GM19438 (cell line): ENCODE measurements around the gene MYO10.
"Not testable (repeated sequence)": the region's sequence is repeated elsewhere in the genome, so short reads cannot be mapped to it uniquely, and the experiment has no call there.

Experiments
- ATAC-seq: cut with Tn5 transposase; IDR thresholded peaks from one replicate; pipeline ENCODE4 v1.9.1; 2021; ENCODE audit warnings: low read depth; ENCODE audit not compliant: unreplicated experiment

MYO10 gene

DNA sequence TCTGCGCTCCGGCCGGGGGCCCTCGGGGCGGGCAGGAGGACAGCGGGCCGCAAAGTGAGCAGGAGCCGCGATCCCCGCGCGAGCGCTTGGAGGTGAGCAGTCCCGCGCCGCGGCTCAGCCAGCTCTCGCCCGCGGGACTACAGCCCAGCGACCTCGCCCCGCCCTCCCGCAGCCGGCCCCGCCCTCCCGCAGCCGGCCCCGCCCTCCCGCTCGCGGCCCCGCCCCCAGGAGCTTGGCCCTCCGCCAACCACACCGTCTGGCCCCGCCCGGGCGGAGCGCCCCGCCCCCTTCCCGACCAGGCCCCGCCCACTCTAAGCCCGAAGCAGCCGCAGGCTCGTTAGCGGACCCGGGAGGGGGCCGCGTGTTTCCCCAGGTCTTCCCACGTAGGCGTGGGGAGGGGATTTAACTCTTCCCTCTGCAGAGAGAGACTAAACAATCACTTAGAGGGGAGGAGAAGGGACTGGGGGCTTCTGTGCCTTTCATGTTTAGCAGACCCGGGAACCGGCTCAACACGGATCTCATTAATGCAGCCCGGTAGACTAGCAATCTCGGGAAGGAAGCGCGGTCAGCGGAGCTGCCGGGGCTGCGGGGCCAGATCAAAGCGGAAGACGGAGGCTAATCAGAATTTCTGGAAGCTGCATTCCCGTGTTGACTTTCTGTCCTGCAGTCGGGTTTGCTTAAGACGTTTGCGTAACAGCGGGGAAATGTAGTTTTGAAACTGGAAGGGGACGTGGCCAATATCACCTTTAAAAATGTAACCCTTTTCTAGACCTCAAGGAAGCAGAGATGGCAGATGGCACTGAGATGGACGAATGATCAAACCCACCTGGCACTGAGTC, at the start of gene MYO10:
TSS of gene MYO10 (minus strand) at position 139 of the 839 bp plus-strand sequence. CDS start 480 bp downstream, outside the sequence.
- peak; percentile 65 for ATAC-seq

DNA sequence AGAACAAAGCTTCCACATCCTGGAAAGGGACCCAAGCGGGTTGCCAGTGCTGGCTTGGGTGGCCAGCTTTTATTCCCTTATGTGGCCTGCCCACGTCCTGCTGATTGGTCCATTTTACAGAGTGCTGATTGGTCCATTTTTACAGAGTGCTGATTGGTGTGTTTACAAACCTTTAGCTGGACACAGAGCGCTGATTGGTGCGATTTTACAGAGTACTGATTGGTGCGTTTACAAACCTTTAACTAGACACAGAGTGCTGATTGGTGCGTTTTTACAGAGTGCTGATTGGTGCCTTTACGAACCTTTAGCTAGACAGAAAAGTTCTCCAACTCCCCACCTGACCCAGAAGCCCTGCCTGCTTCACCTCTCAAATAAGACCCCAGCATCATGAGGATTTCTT, 49.2 kb upstream of the MYO10 start:
- not testable (repeated sequence) for ATAC-seq

DNA sequence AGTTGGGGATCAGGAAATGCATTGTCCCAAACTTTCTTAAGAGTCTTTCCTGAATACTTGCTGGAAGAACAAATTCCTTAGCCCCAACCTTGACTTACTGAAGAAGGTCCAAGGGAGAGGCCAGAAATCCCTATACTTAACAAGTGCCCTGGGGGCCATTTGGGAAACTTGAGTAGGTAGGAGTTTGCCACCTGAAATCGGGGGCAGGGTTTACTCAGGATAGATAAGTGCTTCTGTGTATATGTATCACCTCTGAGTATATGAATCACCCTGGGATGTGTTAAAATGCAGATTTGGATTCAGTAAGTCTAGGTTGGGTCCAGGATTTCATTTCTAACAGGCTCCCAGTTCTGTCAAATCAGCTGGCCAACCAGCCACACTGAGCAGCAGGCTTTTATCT, 47.9 kb upstream of the MYO10 start:
- no peak for ATAC-seq

DNA sequence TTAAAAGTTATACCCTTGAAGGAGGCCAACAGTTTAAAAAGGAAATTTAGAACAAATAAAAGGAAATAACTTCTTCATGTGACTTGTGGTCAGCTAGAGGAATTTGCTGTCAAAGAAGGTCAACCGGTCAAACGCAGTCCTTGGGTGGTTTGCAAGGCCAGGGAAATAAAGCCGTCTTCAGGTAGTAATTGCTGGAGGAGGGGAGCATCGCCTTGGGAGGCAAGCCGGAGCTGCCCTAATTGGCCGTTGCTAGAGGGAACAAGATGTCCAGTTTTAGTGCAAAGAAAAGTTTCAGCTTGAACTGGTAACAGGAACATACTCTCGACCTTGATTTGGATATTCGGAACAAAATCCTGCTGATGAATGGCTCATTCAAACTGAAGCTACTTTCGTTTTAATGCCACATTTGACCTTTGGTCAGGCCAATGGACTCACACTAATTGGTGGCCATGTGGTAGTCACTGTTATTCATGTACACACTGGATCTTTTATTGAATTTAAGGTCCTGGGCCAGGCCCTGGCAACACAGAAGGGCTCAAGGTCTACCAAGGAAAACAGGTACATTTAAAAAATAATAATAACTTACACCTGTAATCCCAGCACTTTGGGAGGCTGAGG, 47.0 kb upstream of the MYO10 start:
- ATAC-seq, result no peak

DNA sequence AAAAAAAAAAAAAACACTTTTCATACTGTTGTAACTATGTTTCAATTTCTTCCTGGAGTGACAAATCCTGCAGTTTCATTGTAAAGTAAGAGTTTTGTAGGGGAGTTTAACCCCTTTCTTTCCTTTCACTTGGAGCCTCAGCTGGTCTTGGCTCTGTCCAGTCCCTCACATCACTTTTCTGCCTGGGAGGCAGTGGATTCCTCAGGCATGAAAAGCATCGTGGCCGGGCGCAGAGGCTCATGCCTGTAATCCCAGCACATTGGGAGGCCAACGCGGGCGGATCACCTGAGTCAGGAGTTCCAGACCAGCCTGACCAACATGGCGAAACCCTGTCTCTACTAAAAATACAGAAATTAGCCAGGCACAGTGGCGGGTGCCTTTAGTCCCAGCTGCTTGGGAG, 45.6 kb upstream of the MYO10 start:
- no peak for ATAC-seq

DNA sequence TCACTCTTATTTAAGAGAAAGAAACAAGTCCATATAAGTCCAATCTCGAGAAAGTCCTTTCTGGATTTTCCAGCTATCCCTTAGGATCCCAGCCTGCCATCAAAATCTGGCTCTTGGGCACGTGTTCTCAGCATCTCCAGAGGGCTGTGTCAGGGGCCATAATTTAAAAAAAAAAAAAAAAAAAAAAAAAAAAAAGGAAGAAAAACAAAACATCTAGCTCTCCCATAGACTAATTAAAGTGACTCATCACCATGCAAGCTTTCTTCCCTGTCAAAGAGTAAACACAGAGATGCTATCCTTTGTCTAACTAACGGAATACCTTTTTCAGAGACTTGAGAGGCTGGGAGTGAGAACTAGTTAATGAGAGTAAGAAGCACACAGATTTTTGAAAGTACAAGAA, 44.9 kb upstream of the MYO10 start:
- no peak for ATAC-seq

DNA sequence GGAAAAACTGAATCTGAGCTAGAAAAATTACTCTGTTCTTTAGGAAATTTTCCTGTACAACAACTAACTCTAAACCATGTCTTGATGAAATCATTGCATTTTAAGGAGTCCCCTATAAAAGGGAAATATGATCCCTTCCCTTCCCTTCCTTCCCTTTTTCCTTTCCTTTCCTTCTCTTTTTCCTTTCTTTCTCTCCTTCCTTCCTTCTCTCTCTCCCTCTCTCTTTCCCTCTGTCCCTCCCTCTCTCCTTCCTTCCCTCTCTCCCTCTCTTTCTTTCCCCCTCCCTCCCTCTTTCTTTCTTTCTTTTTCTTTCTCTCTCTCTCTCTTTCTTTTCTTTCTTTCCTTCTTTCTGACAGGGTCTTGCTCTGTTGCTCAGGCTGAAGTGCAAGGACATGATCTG, 42.2 kb upstream of the MYO10 start:
- no peak for ATAC-seq

DNA sequence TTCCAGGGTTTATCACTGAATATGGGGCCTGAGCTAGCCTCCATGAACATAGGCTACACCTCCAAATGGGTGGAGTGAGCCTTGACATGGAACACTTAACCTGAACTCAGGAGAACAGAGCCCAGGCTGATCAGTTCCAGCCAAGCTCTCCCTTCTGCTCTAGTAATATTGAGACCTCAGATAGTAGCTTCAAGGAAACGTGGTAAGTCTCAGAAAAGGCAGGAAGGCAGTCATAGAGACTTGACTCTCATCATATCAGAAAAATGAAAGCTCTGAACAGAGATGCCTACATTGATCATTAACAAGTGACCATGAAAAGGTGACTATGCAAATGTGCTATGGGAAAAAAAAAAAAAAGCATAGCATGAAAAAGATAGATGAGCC, 40.5 kb upstream of the MYO10 start:
- peak; percentile 81 for ATAC-seq

DNA sequence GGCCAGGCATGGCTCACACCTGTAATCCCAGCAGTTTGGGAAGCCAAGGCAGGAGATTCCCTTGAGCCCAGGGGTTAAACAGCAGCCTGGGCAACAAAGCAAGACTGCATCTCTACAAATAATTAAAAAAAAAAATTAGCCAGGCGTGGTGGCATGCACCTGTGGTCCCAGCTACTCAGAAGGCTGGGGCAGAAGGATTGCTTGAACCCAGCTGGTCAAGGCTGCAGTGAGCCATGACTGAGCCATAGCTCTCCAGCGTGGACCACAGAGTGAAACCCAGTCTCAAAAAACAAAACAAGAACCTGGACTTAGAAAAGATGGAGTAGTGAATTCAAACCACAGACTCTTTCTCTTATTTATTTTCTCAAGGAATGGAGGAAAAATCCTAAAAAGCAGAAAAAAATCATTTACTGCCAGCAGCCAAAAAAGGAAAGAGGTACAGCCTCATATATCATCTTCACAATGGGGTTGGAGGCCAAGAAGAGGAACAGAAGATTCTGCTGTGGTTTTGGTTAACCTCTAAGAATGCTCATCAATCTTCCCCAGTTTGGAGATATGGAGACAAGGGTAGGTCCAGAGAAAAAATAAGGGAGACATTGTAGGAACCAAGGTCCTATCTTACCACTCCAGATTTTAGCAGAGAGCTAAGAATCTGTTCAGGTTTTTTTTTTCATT, 40.0 kb upstream of the MYO10 start:
- peak; percentile 84 for ATAC-seq

DNA sequence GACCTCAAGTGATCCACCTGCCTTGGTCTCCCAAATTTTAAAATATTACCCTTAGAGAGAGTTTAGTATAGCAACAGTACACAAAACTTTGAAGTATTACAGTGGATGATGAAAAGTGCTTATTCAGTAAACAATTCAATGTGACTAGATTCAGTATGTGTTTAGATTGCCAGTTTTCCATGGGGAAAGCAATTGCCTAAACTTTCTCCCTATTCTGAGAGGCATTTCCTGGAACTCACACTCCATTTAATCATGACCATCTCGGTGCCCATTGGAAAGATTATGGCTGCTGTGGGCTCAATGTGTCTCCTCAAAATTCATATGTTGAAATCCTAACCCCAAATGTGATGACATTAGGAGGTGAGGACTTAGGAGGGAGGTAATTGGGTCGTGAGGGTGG, 38.9 kb upstream of the MYO10 start:
- ATAC-seq, result no peak

DNA sequence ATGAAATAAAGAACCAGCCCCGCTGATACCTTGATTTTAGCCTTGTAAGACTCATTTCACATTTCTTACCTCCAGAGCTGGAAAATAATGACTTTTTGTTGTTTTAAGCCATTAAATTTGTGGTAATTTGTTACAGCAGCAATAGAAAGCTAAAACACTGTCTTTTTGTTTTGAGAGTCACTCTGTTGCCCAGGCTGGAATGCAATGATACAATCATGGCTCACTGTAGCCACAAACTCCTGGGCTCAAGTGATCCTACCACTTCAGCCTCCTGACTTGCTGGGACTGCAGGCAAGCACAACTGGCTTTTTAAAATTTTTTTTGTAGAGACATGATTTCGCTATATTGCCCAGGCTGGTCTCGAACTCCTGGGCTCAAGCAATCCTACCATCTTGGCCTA, 34.7 kb upstream of the MYO10 start:
- ATAC-seq, result no peak

DNA sequence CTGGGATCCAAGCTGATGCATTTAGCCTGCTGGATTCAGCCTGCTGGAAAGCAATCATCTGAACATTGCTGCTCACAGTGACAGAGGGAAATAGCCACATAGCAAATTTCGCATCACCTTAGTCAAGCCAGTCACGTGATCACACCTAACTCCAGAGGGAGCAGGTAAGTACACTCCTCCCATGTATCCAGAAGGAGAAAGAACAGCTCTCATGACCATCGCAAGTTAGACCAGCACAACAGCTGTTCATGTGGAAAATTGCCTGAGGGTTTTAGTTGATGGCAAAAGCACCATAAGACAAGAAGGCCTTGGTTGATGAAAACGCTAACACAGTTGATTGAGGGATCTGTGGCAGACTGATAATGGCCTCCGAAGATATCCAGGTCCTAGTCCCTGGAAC, 34.2 kb upstream of the MYO10 start:
- no peak for ATAC-seq

DNA sequence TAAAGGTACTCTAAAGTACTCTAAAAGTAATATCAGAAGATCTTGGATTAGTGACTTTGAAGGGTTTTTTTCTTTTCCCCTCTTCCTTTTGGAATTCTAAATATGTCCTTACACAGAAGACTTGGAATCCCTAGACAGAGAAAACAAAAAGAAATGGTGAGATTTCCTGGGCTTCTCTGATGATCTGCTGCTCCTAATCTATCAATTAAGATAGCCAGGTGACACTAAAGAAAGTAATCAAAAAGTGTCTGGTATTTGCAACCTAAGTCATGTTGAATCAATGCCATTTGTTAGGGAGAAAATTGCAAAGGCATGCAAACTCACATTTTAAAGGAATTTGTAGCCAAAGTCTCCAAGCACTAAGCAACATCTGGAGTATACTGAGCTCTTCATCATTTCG, 29.5 kb upstream of the MYO10 start:
- no peak for ATAC-seq

DNA sequence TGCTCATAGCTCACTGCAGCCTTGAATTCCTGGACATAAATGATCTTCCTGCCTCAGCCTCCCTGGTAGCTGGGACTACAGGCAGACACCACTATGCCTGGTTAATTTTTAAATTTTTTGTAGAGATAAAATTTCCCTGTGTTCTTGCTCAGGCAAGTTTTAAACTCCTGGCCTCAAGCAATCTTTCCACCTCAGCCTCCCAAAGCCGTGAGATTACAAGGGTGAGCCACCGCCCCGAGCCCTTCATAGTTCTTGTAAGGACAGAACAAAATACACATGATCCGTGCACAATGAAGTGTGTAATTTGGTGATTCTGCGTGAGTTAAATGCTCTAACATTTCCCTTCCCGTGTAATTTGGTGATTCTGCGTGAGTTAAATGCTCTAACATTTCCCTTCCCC, 27.7 kb upstream of the MYO10 start:
- no peak for ATAC-seq

DNA sequence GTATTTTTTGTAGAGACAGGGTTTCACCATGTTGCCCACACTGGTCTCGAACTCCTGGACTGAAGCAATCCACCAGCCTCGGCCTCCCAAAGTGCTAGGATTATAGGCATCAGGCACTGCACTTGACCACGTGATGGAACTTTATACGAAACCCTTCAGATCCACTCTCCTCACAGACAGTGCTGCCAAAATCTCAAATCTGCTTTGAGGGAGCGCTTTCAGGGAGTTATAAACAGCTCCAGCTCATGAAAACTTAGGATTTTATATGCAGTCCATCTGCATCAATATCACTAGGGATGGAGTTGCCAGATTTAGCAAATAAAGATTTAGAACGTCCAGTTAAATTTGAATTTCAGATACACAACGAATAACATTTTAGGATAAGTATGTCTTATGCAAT, 25.0 kb upstream of the MYO10 start:
- ATAC-seq, result no peak

DNA sequence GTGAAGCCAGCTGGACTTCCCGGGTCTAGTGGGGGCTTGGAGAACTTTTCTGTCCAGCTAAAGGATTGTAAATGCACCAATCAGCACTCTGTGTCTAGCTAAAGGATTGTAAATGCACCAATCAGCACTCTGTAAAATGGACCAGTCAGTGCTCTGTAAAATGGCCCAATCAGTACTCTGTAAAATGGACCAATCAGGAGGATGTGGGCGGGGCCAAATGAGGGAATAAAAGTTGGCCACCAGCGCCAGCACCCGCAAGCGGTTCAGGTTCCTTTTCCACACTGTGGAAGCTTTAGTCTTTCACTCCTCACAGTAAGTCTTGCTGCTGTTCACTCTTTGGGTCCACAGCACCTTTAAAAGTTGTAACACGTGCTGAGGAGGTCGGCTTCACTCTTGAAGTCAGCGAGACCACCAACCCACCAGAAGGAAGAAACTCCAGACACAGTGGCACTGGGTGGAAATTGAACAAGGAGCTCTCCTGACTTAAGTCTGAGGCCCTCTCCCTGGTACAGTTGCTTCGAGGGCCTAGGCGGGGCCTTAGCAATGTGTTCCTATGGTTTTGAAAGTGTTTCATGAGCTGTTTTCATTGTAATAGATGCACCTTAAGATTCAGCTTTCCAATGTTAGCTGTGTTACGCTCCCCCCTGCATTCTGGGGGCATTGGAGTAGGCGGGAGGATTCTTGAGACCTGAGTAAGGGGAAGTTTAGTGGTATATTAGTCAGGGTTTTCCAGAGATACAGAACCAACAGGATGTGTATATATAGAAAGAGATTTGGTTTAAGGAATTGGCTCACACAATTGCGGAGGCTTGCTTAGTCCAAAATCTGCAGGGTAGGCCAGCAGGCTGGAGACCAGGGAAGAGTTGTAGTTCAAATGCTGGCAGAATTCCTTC, 21.5 kb upstream of the MYO10 start:
- ATAC-seq, result no peak

DNA sequence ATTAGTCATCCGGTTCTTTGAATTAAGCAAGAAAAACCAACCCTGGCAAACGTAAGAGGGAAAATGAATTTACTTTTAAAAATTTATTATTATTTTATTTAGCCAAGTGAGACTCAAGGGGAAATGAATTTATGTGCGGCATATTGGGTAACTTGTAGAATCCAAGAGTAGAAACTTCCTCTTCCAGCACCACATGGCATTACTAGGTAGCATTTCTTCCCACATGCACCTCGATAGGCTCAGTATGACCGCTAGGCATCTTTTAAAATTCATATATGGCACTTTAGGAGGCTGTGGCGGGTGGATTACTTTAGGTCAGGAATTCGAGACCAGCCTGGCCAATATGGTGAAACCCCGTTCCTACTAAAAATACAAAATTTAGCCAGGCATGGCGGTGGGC, 17.6 kb upstream of the MYO10 start:
- no peak for ATAC-seq

DNA sequence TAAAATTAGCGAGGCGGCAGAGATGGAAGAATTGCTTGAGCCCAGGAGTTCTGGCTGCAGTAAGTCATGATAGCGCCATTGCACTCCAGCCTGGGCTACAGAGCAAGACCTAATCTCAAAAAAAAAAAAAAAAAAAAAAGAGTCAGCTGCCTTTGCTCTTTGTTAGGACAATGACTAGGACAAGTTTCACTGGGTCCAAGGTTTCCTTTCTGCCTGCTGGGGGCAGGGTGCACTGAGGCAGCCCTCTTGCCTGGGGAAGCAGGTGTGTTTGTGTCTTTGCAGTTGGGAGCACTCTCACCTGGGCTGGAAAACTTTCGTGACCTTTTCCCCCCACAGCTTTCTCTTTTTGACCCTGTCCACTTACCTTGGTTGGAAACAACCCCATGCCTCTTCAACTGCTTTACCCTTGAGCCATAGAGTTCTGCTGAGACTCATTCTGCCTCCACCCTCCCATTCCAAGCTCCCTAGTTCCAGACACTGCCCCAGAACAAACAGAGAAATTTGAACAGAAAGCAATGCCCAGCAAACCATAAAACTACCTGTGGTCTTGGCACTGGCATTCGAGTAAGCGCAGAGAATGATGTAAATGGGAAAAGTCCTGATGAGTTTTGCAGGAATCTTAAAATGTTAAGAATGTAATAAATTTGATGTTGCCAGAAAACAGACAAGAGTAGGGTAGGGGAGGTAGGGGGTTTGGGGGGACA, 17.0 kb upstream of the MYO10 start:
- ATAC-seq, result no peak

DNA sequence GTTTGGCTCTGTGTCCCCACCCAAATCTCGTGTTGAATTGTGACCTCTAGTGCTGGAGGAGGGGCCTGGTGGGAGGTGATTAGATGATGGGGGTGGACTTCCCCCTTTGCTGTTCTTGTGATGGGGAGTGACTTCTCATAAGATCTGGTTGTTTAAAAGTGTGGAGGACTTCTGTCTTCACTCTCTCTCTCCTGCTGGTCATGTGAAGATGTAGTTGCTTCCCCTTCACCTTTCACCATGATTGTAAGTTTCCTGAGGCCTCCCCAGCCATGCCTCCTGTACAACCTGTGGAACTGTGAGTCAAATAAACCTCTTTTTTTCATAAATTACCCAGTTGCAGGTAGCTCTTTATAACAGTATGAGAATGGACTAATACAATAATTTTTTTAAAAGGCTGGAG, 10.6 kb upstream of the MYO10 start:
- no peak for ATAC-seq
